Neural progenitor cell (in vitro differentiated cells): ENCODE results near the gene TSHZ3.

Experiments
- CTCF ChIP-seq: fragments of 200-600 bp; sonication (generic); IDR thresholded peaks from 2 replicates; pipeline ENCODE4 v1.5.1; 2017; ENCODE audit warnings: antibody characterized with exemption, mild to moderate bottlenecking
- EZH2 ChIP-seq: fragments of 200-600 bp; sonication (generic); IDR thresholded peaks from 2 replicates; pipeline ENCODE4 v1.6.1; 2017; ENCODE audit warnings: antibody characterized with exemption, mild to moderate bottlenecking, moderate library complexity

GRCh38 chr19:31317093-31317492 is 32.1 kb downstream of the TSHZ3 start:
- TF ChIP-seq EZH2 (no peak), CTCF (no peak)
